ENCODE measurements around the gene PALMD.

The PALMD gene

DNA sequence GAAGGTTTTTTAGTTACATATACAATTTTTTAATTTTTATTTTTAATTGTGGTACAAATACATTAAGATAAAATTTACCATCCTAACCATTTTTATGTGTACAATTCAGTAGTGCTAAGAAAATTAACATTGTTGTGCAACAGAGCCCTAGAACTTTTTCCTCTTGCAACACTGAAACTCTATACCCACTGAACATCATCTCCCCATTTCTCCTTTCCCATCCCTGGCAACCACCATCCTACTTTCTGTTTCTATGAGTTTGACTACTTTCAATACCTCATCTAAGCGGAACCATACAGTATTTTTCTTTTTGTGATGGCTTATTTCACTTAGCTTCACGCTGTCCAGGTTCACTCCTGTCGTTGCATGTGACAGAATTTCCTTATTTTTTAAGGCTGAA lies 54.1 kb downstream of the PALMD start:
- DNase-seq (ENCODE audit: low spot score) = no peak

DNA sequence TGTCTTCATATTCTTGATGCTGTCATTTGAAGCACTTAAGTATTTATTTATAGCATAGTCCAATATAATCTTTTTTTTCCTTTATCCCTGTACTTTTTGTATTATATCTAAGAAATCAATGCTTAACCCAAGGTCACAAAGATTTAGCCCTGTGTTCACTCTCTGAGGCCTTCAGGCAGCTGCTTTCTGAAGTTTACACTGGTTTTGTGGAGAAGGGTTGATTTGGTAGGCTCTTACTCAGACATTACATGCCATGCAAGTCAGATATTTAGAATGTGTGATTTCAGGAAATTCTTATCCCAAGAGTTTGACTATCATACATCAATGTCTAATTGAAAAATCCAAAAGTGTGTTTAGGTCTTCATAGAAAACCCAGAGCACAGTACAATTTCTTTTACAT lies 56.3 kb downstream of the PALMD start:
- no peak for DNase-seq (ENCODE audit: low spot score)

DNA sequence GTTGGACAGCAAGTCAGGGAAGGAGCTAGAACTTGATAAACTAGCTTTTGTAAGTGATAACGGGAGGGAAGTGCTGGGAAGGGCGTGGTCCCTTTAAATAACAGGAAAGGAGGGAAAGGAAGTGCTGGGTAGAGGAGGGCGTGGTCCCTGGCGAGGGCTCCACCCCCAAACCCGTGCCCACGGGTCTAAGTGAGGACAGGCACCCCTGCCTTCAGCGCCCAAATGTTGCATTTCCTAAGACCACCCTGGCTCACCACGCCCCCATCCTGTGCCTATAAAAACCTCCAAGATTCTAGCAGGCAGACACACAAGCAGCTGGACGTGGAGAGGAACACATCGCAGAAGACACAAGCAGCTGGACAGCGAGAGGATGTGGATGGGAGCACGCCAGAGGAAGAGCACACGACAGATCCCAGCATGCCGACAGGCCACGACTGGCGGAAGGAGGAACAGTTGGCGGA lies 58.5 kb downstream of the PALMD start:
- no peak for DNase-seq (ENCODE audit: low spot score)

DNA sequence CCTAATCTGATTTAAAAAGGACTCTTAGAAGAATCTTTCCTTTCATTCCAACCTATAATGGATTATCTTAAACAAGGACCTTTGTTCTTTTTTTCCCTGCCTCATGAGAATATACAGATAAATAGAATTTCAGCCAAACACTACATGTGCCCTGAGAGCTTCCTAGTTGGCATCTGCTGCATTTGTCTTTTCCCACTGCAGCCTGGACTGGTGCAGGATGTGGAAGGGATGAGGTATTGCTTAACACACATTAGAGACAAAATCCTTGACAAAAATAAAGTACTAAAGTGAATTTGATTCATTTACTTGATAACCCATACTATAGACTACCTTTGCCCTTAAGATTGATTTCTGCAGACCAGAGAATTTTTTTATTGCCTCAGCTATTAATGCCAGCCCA lies 59.5 kb downstream of the PALMD start:
- no peak for DNase-seq (ENCODE audit: low spot score)

DNA sequence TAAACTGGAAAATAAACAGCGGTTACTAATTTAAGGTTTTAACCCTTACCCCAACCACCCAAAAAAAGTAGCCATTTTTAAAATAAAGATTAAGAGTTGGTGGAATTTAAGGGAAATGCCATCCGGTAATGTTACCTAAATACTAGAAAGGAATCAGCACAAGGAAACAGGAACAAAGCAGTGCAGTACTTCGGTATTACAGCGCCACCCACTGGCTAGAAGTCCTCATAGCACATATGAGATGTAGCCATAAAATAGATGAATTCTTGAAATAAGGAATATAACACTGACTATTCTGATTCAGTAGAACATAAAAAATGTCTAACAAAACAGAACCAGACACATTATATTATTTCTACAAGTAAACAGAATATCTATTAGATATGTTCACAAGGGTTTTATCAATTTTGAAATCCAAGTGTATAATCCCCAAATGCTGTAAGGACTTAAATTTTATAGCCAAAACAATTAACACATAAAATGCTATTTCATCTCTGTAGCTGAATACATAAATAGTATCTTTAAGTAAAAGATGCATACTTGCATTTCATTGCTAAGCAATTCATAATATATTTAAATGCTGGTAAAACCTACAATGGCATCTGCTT lies 61.7 kb downstream of the PALMD start:
- peak; percentile 71 for DNase-seq (ENCODE audit: low spot score)

DNA sequence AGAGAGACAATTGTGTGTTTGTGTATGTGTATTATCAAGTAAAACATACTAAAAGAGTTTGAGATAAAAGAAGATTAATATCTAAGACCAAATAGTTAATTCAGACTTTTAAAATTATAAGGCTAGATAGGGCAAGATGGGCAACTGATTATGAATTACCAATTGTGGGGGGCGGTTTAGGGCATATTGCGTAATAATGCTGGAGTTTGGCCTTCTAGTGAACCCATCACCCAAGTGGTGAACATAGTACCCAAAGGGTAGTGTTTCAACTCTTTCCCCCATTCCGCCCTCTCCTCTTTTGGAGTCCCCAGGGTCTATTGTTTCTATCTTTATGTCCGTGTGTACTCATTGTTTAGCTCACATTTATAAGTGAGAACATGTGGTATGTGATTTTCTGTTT lies 65.1 kb downstream of the PALMD start:
- no peak for DNase-seq (ENCODE audit: low spot score)

DNA sequence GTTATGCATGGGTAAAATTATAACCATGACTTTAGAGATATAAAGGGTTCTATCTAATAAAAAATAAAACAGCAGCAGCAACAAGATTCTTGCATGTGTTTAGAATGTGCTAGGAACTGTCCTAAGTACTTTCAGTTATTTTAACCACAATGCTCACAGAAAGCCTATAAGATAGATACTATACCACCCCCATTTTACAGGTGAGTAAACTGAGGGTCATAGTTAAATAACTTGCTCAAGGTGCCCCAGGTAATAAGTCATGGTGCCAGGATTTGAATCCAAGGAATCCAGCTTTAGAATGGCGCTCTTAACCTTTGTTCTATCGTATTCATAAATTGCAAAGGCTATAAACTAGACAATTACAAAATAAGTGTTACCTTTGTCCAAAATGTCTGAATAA lies 67.1 kb downstream of the PALMD start:
- no peak for DNase-seq (ENCODE audit: low spot score)

DNA sequence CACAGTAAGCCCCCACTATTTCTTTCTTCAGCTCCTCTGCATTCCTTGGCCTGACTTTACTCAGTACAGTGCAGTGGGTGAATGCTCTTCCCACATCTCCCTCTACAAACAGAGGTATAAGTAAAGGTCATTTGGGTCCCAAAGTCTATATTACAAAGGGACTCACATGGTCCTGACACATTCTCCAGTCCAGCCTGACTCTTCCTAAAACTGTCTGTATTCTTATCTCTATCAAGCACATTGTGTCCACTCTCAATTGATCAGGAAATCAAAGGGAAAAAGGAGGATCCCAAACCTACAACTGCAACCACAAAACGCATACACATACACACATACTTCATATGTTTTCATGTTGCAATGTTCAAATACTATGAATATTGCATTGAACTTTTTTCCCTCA lies 71.1 kb downstream of the PALMD start:
- DNase-seq (ENCODE audit: low spot score) = no peak

DNA sequence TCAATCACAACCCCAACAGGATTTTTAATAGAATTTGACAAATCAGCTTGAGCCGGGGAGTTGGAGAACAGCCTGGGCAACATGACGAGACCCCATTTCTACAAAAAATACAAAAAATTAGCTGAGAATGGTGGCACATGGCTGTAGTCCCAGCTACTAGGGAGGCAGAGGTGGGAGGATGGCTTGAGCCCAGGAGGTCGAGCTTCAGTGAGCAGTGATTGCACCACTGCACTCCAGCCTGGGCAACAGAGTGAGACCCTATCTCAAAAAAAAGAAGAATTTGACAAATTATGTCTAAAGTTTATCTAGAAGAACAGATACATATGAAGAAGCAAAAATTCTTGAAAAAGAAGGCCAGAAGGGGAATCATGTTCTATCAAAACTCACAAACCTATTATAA lies 77.3 kb downstream of the PALMD start:
- DNase-seq (ENCODE audit: low spot score) = no peak

DNA sequence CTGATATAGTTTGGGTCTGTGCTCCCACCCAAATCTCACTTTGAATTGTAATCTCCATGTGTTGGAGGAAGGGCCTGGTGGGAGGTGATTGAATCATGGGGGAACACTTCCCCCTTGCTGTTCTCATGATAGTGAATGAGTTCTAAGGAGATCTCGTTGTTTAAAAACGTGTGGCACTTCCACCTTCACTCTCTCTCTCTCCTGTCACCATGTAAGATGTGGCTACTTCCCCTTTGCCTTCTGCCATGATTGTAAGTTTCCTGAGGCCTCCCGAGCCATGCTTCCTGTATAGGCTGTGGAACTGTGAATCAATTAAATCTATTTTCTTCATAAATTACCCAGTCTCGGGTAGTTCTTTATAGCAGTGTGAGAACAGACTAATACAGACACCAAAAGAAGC lies 80.1 kb downstream of the PALMD start:
- DNase-seq (ENCODE audit: low spot score) = no peak

DNA sequence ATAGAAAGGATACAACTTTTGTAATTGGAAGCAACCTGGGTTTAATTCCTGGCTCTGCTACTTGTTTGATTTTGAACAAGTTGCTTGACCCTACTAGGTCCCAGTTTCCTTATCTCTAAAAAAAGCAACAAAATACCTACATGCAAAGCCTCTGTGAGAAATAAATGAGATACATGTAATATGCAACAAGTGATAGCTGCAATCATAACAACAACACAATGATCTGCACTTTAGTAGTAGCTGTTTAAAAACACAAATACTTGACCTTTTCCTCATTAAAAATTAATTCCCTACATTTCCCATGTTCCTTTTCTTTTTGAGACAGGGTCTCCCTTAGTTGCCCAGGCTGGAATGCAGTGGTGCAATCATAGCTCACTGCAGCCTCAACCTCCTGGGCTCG lies 80.5 kb downstream of the PALMD start:
- no peak for DNase-seq (ENCODE audit: low spot score)

DNA sequence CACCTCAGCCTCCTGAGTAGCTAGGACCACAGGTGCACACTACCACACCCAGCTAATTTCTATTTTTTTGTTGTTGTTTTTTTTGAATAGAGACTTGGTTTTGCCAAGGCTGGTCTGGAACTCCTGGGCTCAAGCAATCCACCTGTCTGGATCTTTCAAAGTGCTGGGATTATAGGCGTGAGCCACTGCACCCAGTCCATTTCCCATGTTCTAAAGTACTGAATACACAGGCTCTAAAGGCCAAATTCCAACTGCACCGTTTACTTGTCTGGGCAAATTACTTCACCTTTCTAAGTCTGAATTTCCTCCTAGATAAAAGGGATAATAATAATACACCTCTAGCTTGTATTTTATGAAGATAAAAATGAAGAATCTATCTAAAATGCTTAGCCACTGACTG lies 80.9 kb downstream of the PALMD start:
- no peak for DNase-seq (ENCODE audit: low spot score)

DNA sequence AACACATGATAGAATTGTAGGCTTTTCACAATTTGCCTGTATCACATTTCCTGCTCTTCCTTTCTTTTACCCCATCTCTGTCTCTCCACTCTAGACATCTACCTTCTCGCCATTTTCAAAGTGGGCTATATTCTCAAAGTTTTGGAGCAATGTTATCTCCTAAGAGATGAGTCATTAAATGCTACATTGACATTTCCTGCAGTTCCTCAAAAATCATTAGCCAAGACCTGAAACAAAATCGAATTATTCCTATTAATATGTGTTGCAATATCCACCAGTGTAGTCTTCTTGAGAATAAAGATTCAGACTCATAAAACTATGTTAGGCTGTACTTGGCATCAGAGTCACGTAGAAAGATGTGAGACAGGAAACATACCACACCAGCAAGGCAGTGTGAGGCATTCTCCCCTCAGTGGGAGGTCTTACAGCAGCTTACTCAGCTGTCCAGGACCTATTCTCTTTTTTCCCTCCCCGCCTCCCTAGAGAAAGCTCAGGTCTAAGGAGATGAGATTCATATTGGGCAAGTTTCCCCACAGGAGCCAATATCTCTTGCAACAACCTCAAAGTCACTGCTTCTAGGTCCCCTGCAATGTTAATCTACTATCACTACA lies 81.8 kb downstream of the PALMD start:
- DNase-seq (ENCODE audit: low spot score) = peak; percentile 84

DNA sequence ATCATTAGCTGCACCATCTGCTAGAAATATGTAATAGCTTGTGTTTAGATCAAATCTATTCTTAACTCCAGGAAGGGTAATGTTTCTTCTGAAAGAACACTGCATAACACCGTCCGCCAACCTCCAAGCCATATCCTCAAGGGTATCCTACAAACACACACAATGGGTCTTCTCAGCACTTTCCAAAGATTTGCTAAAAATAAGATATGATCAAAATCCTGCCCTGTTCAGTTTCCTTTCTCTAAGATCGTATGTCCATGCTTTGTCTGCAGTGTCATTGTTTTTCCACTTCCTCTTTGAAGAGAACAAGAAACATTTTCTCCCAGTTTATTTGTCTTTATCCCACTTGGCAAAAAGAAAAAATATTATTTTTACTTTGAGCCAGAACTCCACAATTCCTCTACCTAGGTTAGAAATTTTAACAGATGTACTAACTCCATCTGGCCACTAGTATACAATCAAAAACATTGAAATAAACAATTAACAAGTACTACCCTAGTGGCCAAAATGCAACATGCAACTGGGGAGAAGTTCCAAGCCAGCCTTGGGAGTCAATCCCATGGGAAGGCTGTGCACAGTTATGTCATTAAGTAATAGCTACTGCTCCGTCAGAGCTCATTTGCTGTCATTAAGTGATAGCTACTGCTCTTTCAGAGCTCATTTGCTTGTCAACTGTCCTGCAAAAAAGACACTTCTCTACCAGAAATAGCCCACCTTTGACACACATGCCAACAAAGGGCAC lies 82.8 kb downstream of the PALMD start:
- peak; percentile 87 for DNase-seq (ENCODE audit: low spot score)

DNA sequence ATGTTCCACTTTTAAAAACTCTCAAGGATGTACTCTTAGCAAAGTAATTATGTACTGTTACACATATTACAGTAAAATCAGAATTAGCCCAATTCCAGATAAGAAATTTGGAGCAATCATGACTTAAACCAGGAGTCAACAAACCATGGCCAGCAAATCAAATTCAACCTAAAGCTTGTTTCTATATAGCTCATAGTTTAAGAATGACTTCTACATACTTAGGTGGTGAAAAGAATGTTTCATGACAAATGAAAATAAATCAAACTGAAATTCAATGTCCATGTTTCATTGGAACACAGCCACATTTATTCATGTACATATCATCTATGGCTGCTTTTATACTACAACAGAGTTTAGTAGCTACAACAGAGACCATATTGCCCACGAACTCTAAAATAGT lies 85.5 kb downstream of the PALMD start:
- DNase-seq (ENCODE audit: low spot score) = no peak

DNA sequence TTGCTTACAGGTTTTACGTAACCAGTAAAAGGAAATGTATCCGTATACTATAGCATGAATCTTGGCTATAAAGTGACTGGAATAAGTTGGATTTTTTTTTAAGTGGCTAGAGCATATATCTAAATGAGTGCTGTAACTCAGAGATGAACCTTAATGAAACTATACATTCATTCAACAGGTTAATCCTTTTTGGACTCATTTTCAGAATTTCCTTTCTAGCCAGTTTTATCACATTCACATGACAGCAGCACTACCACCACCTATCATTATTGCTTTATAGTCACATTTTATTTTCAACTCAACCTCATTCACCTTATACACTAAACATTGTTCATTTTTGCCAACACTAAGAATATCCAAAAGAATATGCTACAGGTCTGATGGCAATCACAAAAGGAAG lies 89.9 kb downstream of the PALMD start:
- no peak for DNase-seq (ENCODE audit: low spot score)

DNA sequence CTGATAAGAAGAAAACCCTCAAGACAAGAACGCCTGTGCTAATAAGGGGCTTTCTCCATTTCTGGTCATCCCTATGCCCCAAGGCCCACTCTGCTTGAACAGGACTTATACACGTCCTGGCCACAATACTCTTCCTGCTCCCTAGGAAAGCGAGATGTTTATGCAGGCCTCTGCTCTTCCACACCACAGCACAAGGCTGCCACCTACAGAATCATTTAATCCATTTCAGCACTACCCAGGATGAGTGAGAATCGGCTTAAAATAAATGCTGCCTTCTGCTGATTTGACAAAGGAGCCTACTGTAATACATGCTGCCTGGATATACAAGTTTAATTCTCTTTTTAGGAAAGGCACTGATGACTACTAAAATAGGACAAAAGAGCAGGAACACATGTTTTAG lies 91.1 kb downstream of the PALMD start:
- peak; percentile 83 for DNase-seq (ENCODE audit: low spot score)

DNA sequence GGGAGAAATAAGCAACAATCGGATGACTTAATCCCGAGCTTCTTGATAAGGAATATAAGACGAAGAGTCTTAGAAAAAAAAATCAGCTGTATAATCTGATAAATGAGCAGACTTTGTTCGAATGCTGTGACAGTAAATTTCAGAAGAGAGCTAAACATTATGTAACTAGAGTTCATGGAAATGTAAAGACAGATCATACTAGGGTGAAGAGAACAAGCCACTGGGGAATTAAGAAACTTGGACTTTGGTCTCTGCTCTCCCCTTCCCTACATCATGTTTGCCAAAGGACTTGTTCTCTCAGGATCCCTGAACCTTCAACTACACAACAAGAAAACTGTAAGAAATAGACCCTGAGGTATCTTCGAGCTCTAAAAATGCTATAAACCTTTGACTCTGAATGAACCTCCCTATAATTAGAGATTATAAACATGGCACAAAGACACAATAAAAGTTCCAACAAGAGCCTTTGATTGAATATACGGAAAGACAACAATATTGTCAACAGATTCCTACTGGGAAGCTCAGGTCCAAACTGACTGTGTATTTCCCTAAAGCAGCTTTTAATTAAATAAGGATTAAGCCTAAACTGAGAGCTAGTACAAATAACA lies 93.0 kb downstream of the PALMD start:
- DNase-seq (ENCODE audit: low spot score) = no peak

DNA sequence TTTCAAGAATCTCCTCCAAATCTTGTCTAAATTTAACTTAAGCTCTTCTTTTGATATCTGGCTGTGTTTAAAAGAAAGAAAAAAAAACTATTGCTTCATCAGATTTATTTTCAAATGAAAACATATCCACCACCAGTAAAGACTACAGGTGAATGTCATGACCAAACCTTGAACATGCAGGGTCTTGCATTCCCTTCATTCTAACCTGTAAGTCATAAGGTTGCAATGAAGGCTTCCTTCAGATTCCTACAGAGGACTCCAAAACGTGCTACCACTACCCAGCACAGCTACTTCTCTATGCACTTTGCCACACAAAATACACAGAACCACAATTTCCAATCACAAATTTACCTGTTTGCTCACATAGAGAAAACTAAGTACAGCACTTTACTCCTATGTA lies 94.2 kb downstream of the PALMD start:
- no peak for DNase-seq (ENCODE audit: low spot score)
